Measurements from ENCODE around the gene ZDHHC16. TPM values are rescaled to one million over a fixed set of nuclear protein-coding genes. Genes with fewer than 3 reads are reported as not detected.

Gene ZDHHC16
- total RNA-seq, 6 donors from 2014 or later, result 40.0 to 84.7 (median 60.1) TPM

- H3K27ac ChIP-seq, result peak overlapping the region in 1 of 4 donors; percentile 15
- H3K36me3 ChIP-seq, result peaks cover 18 to 74% (median 47%) of the 10 kb centered on the region in 4 donors
- WGBS, 2 donors, result 86 to 94% methylated on average over 9 of the region's 9 CpGs
- TF ChIP-seq EP300 (IDR thresholded peaks at IDR 0.05) (no peak), POLR2AphosphoS5 (IDR thresholded peaks at IDR 0.05) (no peak), CTCF (IDR thresholded peaks at IDR 0.05) (no peak)
- H3K4me1 ChIP-seq, result peaks cover 0 to 41% (median 14%) of the 10 kb centered on the region in 4 donors
- no peak for DNase-seq
- no peak for ATAC-seq (ENCODE audit: low FRiP score in 2 of 2)
- H3K27me3 ChIP-seq, result no peaks in the 10 kb centered on the region
- no peak overlapping the region for H3K4me3 ChIP-seq
- H3K9me3 ChIP-seq, result no peaks in the 10 kb centered on the region
These were observed 34.0 kb downstream of the ZDHHC16 start for GRCh38 chr10:97479939-97480338.

GRCh38 chr10:97481071-97481470, 35.1 kb downstream of the ZDHHC16 start:
- Histone ChIP-seq H3K36me3 (peaks cover 18 to 73% (median 39%) of the 10 kb centered on the region in 4 donors), H3K4me3 (no peak overlapping the region), H3K27ac (peak overlapping the region in 3 of 4 donors; percentile 1 to 69 (median 59)), H3K9me3 (no peaks in the 10 kb centered on the region), H3K27me3 (no peaks in the 10 kb centered on the region), H3K4me1 (peaks cover 0 to 35% (median 10%) of the 10 kb centered on the region in 4 donors)
- DNase-seq (peak in 1 of 2 donors; percentile 73), ATAC-seq (ENCODE audit: low FRiP score in 2 of 2) (peak; percentile 28 to 80)
- TF ChIP-seq EP300 (IDR thresholded peaks at IDR 0.05) (peak in 1 of 4 donors; percentile 39), POLR2A (IDR thresholded peaks at IDR 0.05) (no peak), CTCF (IDR thresholded peaks at IDR 0.05) (no peak), POLR2AphosphoS5 (IDR thresholded peaks at IDR 0.05) (no peak)
- WGBS, 2 donors, result 68 to 89% methylated on average over 4 of the region's 4 CpGs

- H3K4me1 ChIP-seq, result peaks cover 0 to 27% (median 8%) of the 10 kb centered on the region in 4 donors
- H3K27ac ChIP-seq, result peak overlapping the region in 1 of 4 donors; percentile 59
- ATAC-seq (ENCODE audit: low FRiP score in 2 of 2) (no peak), DNase-seq (no peak)
- no peaks in the 10 kb centered on the region for H3K9me3 ChIP-seq
- no peaks in the 10 kb centered on the region for H3K27me3 ChIP-seq
- TF ChIP-seq POLR2AphosphoS5 (IDR thresholded peaks at IDR 0.05) (no peak), CTCF (IDR thresholded peaks at IDR 0.05) (no peak), POLR2A (IDR thresholded peaks at IDR 0.05) (no peak), EP300 (IDR thresholded peaks at IDR 0.05) (no peak)
- H3K4me3 ChIP-seq, result no peak overlapping the region
- H3K36me3 ChIP-seq, result peaks cover 11 to 62% (median 27%) of the 10 kb centered on the region in 4 donors
- 86 to 91% methylated on average over 1 of the region's 1 CpG for WGBS, 2 donors
These were observed 36.4 kb downstream of the ZDHHC16 start for GRCh38 chr10:97482381-97482780.

- Histone ChIP-seq H3K36me3 (peaks cover 0 to 51% (median 22%) of the 10 kb centered on the region in 4 donors), H3K4me1 (peaks cover 0 to 18% (median 8%) of the 10 kb centered on the region in 4 donors), H3K4me3 (no peak overlapping the region), H3K9me3 (no peaks in the 10 kb centered on the region), H3K27ac (no peak overlapping the region), H3K27me3 (no peaks in the 10 kb centered on the region)
- DNase-seq (no peak), ATAC-seq (ENCODE audit: low FRiP score in 2 of 2) (no peak)
- 54 to 82% methylated on average over 3 of the region's 3 CpGs for WGBS, 2 donors
- no peak for TF ChIP-seq CTCF (IDR thresholded peaks at IDR 0.05)
- no peak for TF ChIP-seq POLR2AphosphoS5 (IDR thresholded peaks at IDR 0.05)
- TF ChIP-seq EP300 (IDR thresholded peaks at IDR 0.05), result no peak
- TF ChIP-seq POLR2A (IDR thresholded peaks at IDR 0.05), result no peak
These were observed 37.5 kb downstream of the ZDHHC16 start for GRCh38 chr10:97483506-97483905.

- Histone ChIP-seq H3K27me3 (no peaks in the 10 kb centered on the region), H3K36me3 (peaks cover 0 to 47% (median 20%) of the 10 kb centered on the region in 4 donors), H3K9me3 (no peaks in the 10 kb centered on the region), H3K4me3 (no peak overlapping the region), H3K4me1 (peaks cover 0 to 16% (median 9%) of the 10 kb centered on the region in 4 donors), H3K27ac (no peak overlapping the region)
- DNase-seq (no peak), ATAC-seq (ENCODE audit: low FRiP score in 2 of 2) (no peak)
- no peak for TF ChIP-seq EP300 (IDR thresholded peaks at IDR 0.05)
- no peak for TF ChIP-seq POLR2AphosphoS5 (IDR thresholded peaks at IDR 0.05)
- no peak for TF ChIP-seq POLR2A (IDR thresholded peaks at IDR 0.05)
- TF ChIP-seq CTCF (IDR thresholded peaks at IDR 0.05), result no peak
- 96 to 100% methylated on average over 1 of the region's 1 CpG for WGBS, 2 donors
These were observed 37.9 kb downstream of the ZDHHC16 start for GRCh38 chr10:97483921-97484320.

Measured in upper lobe of left lung (tissue), 6 donors.